Hepatocyte (in vitro differentiated cells): ENCODE data around the gene MPST.

Experiments
- EZH2 ChIP-seq: fragments of 200-600 bp; sonication (generic); IDR thresholded peaks from 2 replicates; pipeline ENCODE4 v1.6.1; 2016; ENCODE audit warnings: antibody characterized with exemption, mild to moderate bottlenecking, borderline replicate concordance
- EZH2phosphoT487 ChIP-seq: fragments of 200-600 bp; sonication (generic); IDR thresholded peaks from one replicate; pipeline ENCODE4 v1.6.1; 2018; ENCODE audit warnings: antibody characterized with exemption, mild to moderate bottlenecking, low read depth, moderate library complexity; ENCODE audit not compliant: unreplicated experiment, severe bottlenecking
- TF ChIP-seq, protein P1 (sequence below): fragments of 200-600 bp; sonication (generic); IDR thresholded peaks from 2 replicates; pipeline ENCODE4 v1.5.1; 2016; ENCODE audit warnings: antibody characterized with exemption, mild to moderate bottlenecking; ENCODE audit not compliant: poor library complexity

DNA sequence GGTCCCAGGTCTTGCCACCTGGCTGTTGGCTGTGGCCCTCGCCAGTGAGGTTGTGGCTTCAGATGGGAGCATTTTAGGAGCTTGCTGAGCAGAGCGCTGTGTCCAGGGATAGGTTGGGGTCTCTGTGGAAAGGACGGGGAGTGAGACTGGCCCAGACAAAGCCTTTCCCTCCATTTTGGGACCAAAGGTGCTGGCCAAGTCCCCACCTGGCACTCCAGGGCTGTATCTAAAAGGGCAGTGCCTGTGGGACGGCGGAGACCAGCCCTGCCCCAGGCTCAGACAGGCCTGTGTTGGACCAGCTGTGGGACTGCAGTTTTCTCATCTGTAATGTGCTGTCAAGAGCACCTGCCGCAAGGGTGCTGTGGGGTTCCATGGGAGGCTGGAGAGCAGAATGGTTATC is 27.0 kb downstream of the MPST start:
- TF ChIP-seq, protein P1, sequence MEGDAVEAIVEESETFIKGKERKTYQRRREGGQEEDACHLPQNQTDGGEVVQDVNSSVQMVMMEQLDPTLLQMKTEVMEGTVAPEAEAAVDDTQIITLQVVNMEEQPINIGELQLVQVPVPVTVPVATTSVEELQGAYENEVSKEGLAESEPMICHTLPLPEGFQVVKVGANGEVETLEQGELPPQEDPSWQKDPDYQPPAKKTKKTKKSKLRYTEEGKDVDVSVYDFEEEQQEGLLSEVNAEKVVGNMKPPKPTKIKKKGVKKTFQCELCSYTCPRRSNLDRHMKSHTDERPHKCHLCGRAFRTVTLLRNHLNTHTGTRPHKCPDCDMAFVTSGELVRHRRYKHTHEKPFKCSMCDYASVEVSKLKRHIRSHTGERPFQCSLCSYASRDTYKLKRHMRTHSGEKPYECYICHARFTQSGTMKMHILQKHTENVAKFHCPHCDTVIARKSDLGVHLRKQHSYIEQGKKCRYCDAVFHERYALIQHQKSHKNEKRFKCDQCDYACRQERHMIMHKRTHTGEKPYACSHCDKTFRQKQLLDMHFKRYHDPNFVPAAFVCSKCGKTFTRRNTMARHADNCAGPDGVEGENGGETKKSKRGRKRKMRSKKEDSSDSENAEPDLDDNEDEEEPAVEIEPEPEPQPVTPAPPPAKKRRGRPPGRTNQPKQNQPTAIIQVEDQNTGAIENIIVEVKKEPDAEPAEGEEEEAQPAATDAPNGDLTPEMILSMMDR: no peak
- TF ChIP-seq EZH2 (no peak), EZH2phosphoT487 (no peak)
